Peyer's patch (tissue), 4 donors: Measurements from ENCODE around the gene ZNF785.

Experiments used
- CTCF ChIP-seq, 6 experiments: fragments of 450-650 bp in 4 of 6; fragments of 200-600 bp in 2 of 6; sonication (generic) in 1 of 6; IDR thresholded peaks; one replicate each; pipeline ENCODE4 v1.5.1; 2017 to 2019; ENCODE audit warnings: antibody characterized with exemption in 6 of 6, mild to moderate bottlenecking in 3 of 6, moderate library complexity in 1 of 6
- POLR2A ChIP-seq, 2 donors: fragments of 450-650 bp; IDR thresholded peaks; one replicate each; pipeline ENCODE4 v1.5.1; 2017; ENCODE audit warnings: antibody characterized with exemption in 2 of 2, mild to moderate bottlenecking in 2 of 2, moderate library complexity in 2 of 2

- TF ChIP-seq CTCF (IDR thresholded peaks at IDR 0.05) = no peak
- TF ChIP-seq POLR2A (IDR thresholded peaks at IDR 0.05) = no peak
Observed at GRCh38 chr16:30569281-30569680, 16.2 kb downstream of the ZNF785 start.
